HG02943 (cell line): ENCODE results near the gene UPB1.
"Not testable (repeated sequence)": the region's sequence is repeated elsewhere in the genome, so short reads cannot be mapped to it uniquely, and the experiment has no call there.

ENCODE experiments used
- ATAC-seq: cut with Tn5 transposase; IDR thresholded peaks from one replicate; pipeline ENCODE4 v1.9.1; 2021; ENCODE audit warnings: mild to moderate bottlenecking, low read depth, moderate library complexity; ENCODE audit not compliant: unreplicated experiment

The UPB1 gene

DNA sequence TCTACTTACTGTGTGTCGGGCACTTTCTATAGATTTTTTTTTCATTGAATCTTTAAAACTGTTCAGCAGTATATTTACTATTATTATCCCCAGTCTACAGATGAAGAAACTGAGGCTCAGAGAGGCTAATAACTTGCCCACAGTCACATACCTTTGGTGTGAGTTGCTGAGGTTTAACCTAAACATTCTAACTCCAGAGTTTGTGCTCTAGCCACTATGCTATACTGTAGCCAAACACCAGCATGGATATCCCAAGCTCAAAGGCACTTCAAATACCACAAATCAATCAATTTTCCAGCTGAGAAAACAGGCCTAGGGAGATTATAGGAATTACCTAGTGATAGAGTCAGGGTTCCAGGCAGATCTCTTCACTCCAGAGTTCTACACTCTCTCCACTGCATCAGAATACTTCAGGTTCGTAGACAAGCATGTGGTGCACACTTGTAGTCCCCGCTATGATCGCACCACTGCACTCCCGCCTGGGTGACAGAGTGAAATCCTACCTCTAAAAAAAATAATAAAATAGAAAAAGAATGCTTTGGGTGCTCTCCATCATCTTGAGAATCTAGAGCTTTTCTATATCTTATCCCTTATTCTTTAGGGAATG is 20.4 kb upstream of the UPB1 start:
- no peak for ATAC-seq

DNA sequence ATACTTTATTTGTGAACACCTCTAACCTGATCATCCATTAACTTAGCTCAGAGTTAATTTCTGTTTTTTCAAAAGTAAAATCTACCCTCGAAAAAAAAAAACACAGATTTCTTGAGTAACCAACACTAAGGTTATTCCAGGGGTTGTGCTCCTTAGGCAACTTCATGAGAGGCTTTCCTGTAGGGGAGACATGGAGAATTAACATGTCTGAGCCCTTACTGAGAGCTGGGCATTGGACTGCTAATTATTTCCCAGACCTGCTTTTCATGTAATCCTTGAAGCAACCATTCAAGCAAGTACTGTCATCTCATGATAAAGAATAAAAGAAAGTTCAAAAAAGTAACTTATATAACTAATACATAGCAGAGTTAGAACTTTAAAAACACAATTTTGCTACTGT is 13.5 kb upstream of the UPB1 start:
- ATAC-seq: no peak

DNA sequence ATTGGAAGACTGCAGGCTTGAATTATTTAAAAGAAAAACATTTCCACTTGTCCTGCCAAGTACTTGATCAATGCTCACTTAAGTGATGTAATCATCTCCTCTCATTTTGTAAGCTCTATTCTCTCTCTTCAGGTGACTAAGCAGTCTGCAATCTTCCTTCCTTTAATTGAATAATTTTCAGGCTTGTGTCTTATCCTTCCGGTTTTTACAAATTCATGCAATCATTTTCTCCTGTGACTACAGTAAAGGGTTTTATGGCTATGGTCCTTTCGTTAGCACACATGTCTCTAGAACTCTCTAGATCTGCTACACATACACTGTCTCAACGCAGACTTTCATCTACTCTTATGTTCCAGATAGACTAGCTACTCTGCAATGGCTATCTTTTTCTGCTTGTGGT is 12.6 kb upstream of the UPB1 start:
- ATAC-seq: no peak

DNA sequence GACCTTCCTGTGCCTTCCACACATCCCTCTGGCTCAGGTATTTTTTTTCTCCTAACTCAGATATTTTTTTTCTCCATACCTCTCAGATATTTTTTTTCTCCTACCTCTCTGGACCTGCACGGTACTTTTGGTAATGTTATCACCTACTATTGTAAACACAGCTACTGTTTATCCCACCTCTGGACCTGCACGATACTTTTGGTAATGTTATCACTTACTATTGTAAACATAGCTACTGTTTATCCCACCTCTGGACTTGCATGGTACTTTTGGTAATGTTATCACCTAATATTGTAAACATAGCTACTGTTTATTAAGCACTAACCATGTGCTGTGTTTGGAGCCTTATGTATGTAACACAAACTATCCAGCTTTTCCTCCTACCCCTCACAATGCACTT is 12.1 kb upstream of the UPB1 start:
- ATAC-seq: no peak

DNA sequence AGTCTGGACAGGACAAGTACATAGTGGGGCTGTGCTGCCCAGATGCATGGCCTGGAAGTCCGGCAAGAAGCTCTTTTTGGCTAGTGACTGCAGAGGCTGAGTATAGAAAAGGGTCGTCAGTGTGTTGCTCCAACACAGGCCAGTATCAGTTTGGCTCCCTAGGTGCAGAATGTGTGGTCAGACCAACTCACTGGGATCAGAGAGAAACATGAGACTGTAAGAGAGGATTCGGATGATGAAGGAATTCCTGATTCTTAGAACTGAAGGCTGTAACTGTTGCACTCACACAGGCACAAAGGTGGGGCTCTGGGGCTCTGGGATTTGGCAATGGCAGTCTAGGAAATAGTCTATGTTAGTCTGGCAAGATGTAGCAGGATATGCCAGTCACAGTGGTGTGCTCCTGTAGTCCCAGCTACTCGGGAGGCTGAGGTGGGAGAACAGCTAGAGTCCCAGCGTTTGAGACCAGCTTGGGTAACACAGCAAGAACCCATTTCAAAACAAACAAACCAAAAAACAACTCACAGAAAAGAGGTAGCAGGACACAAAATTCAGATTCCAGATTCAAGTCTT is 11.1 kb upstream of the UPB1 start:
- no peak for ATAC-seq

DNA sequence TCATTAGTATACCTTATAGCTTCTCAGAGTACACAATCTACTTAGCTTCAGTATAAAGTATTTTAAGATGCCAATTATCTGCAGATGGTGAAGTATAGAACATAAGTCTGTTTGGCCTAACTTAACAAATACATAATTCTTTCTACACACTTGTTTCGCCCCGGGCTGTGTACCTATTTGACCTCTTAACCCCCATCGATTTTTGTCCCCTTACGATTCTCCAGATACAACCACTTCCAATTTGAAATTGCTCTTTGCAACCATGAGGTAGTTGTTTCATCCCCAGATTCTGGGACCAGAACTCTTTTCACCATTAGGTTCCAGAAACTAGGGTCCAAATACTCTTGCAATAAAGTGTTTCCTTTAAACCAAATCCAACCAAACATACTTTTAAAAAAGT is 10.0 kb upstream of the UPB1 start:
- ATAC-seq: no peak

DNA sequence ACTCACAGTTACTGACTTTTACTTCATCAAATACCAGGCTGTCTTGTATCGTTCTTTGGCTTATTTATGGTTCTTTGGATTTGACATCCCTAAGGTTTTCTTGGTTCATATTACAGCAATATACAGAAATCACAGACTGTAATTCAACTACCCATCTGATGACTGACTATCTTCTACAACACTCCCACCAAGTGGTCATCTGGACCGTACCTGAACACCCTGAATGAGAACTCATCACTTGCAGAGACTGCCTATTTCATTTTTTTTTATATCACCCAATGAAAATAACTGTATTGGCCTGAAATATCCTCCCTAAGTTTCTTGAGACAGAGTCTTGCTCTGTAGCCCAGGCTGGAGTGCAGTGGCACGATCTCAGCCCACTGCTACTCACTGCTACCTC is 9.5 kb upstream of the UPB1 start:
- ATAC-seq: no peak

DNA sequence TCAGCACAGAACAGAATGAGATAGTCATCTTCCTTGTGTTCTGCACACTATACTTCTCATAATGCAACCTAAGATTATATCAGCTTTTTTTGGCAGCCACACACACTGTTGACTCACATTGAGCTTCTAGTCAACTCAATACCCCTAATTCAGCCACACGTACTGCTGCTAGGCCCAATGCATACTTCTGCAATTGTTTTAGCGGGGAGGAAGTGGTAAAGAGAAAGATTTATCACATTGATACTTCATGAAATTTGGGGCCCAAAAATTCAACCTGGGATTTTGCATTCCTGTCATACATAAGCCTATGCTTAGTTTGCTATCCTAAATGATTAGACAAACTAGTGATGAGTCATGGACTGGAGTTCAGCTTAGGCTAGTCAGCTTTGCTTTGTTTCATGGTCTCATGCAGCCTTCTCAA is 8.6 kb upstream of the UPB1 start:
- no peak for ATAC-seq

DNA sequence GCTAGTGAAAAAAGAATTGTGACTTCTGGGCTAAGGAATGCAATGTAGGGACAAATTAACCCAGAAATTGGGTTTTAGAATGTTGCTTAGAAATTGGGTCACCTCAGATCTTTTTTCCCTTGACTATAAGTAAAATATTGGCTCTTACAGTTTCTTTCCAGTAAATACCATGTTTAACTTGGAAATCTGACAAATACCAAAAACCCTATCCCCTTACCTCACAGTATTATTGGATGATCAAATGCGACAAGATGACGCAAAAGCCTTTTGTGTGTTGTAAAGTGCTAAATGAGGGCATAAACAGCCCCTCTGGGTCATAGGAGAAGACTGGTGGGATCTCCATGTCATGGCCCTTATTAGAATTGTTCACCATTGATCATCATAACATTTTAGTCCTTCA is 6.1 kb upstream of the UPB1 start:
- no peak for ATAC-seq

DNA sequence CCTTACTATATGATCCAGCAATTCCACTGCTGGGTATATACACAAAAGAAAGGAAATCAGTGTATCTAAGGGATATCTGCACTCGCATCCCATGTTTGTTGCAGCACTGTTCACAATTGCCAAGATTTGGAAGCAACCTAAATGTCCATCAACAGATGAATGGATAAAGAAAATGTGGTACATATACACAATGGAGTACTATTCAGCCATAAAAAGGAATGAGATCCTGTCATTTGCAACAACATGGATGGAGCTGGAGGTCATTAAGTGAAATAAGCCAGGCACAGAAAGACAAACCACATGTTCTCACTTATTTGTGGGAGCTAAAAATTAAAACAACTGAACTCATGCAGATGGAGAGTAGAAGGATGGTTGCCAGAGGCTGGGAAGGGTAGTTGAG is 5.7 kb upstream of the UPB1 start:
- ATAC-seq: not testable (repeated sequence)

DNA sequence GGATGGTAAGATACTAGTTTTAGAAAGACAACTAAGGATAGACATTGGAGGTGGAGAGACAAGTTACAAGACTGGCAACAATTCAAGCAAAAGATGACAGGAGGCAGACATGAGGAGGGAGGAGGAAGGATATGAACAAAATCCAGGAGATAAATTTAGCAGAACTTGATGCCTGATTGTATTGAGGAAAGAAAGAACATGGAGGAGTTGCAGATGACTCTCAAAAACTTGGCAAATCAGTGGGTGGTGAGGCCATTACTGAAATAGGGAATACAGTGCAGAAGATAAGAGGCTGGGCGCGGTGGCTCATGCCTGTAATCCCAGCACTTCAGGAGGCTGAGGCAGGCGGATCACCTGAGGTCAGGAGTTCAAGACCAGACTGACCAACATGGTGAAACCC is 2.7 kb upstream of the UPB1 start:
- no peak for ATAC-seq

DNA sequence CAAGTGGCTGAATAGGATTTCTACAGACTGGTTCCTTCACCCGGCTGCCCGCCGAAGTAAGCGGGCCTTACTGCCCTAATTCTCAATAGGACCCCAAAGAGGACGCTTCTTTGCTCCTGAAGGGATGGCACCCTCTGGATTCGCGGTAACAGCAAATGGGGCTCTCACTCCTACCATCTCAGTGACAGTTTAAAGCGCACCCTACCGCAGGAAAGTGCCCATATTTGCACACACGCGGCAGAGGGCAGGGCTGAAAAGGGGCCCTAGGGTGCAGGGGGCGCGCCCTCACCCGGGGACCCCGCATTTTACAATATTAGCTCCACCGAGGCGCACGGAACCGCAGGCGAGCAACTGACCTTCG is 985 bp upstream of the UPB1 start:
- no peak for ATAC-seq

DNA sequence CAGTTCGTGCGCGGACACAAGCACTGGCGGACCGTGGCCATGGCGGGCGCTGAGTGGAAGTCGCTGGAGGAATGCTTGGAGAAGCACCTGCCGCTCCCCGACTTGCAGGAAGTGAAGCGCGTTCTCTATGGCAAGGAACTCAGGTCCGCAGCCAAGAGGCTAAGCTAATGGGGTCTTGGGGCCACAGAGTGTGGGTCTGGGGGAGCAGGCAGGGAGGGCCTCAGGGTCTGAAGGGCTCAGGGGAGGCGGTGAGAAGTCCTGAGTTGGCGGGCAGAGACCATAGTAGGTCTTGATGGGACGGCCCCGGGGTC is 188 bp downstream of the UPB1 start:
- no peak for ATAC-seq

DNA sequence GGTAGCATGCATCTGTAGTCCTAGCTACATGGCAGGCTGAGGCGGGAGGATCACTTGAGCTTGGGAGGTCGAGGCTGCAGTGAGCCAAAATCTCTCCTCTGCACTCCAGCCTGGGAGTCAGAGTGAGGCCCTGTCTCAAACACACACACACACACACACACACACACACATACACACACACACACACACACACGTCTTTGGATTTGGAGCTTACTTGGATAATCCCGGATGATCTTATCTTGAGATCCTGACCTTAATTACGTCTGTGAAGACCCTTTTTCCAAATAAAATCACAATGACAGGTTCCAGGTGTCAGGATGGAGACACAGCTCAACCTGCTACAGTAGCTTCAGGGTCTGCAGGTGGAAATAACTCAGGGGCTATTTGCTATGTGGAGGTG is 1.1 kb downstream of the UPB1 start:
- ATAC-seq: no peak

DNA sequence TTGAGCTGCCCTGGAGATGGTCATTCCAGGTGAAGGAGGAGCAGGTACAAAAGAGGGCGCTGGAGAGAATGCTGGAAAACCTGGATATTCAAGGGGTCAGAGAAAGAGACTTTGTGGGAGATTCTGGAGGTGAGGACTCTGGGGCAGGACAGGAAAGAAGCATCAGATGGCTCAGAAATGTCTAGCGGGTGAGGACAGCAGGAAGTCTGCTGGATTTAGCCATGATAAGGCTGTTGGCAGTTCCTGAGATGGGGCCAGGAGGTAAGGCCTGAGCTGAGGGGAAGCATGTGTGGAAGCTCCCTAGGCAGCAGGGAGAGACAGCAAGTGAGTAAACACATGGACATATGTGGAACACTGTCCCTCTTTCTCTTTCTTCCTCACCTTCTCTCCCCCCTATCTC is 1.5 kb downstream of the UPB1 start:
- no peak for ATAC-seq

DNA sequence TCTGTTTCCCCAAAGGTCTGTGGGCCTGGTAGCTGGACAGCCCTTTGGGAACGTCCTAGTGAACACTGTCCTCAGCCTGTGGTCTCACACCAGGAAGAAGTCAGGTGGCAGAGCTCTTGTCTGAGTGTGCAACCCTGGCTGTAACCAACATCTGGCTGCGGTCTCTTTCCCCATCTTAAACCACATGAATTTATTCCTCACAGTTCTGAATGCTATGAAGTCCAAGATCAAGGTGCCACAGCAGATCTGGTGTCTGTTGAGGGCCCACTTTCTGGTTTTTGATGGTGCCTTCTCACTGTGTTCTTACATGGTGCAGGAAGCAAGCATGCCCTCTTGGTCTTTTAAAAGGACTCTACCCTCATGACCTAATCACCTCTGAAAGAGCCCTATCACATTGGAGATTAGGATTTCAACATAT is 2.7 kb downstream of the UPB1 start:
- ATAC-seq: no peak

DNA sequence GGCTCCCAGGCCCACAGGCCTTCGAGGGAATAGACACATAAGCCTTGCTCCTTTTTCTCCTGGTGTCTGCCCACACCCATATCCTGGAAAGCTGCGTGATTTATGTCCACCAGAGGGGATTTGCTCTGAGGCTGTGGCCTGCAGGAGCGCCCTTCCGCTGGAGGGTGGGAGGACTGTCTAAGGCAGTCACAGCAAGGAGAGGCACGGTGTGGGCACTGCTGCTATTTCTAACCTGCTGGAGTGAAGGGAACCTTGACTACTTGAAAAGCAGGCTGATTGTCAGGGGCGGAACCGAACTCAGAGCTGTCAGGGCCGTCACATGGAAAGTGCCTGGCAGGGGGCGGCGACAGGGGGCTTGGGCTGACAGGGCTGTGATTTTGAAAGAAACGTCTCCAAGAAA is 3.7 kb downstream of the UPB1 start:
- no peak for ATAC-seq

DNA sequence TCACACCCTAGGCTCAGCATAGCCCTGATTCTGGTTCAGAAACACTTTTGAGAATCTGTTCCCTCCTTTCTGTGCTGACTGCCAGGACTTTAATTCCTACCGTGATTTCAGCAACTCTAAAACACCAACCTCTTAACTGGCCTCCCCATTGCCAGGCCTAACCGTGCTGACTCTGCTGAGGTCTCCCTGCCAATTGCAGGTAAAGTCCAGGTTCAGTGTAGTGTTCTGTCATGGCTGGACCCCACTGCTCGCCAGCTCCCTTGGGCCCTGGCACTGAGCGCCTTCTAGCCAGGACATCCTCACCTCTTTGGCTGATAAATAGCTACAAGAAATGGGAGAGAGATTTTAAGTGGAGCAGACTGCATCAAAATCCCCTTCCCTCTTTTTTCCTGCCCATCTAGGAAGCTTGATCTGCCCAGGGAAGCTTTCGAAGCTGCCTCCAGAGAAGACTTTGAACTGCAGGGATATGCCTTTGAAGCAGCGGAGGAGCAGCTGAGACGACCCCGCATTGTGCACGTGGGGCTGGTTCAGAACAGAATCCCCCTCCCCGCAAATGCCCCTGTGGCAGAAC is 4.7 kb downstream of the UPB1 start:
- no peak for ATAC-seq

DNA sequence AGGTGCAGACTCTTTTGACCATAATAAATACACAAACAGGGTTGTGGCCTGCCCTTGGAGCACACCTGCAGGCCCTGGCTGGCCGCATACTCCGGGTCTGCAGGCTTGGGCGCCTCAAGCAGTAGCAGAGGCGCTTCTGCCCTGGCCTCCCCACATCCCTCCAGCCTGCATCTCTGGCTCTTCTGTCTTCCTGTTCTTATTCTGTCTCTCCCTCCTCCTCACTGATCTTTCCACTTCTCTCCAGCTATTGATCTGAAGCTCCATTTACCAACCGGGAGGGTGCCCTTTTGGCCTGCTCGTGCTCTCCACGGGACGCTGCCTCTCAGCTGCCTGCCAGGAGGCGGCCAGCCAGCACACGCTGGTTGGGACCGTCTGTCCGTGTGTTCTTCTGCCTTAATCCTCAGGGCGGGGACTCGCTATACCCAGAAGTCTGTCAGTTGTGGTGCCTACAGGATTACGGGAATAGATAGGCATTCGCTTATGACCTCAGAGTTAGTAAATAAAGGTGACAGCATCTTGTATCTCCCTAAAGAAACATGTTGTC is 5.2 kb downstream of the UPB1 start:
- ATAC-seq: no peak

DNA sequence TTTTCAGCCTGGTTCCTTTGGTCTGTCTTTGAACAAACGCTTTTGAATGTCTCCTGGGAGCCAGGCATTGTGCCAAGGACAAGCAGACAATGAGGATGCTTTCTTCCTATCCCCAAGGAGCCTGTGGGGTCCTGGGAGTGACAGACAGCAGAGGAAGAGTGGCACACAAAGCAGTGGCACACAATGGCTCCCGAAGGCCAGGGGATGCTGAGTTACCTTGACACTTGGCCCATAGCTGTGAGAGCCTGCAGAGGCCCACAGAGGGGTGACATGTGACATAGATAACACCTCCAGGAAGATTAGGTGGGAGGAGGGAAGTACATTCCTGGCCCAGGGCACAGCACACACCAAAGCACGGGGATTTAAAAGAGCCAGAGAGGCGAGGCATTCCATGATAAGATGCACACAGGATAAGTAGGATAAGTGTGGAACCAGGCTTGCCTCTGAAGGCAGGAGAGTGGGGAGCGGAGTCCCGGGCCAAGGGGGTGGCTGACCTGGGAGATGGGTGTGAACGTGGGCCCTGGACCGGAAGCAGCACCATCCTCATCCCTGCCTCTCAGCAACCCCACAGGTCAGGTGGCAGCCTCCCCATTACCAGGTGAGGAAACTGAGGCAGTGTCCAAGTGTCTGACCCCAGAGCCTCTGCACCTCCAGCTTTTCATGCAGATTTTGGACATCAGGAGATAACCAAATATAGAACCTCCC is 6.3 kb downstream of the UPB1 start:
- ATAC-seq: no peak

DNA sequence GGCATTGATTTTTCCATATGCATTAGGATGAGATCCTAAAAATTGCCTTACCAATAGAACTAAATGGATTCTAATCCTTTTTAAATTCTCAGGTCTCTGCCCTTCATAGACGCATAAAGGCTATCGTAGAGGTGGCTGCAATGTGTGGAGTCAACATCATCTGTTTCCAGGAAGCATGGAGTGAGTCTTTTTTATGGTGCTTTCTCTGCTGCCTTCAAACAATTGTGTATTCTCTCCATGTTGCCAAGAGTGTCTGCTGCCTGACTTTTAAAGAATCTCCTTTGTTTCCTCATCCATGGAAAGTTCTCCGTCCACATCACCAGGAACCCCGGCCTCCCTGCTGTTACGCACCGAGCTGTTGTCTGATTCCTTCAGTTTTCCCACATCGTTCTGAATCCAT is 6.9 kb downstream of the UPB1 start:
- no peak for ATAC-seq

DNA sequence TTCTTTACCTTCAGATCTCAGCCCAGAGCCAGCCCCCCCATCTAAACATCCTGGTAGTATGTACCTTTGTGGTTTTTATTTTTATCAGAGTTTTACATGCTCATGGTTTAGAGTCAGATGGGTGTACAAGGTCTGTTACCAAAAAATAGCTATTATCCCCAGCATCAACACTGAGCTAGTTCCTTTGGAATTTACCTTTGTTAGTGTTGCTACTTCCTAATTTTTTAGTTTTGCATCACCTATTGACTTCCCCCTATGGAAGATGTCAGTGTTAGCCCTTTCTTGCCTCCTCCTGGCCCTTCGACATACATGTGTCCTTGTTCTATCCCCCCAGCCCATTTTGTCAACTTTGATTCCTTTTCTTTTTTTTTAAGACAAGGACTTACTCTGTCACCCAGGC is 7.4 kb downstream of the UPB1 start:
- no peak for ATAC-seq
